COLO668 (cell line): Measurements from ENCODE around the gene CDH13.

Experiments
- DNase-seq: peaks from one replicate; lab custom pipeline; 2025; ENCODE audit not compliant: unreplicated experiment; lab: John Stamatoyannopoulos, UW

CDH13 gene

DNA sequence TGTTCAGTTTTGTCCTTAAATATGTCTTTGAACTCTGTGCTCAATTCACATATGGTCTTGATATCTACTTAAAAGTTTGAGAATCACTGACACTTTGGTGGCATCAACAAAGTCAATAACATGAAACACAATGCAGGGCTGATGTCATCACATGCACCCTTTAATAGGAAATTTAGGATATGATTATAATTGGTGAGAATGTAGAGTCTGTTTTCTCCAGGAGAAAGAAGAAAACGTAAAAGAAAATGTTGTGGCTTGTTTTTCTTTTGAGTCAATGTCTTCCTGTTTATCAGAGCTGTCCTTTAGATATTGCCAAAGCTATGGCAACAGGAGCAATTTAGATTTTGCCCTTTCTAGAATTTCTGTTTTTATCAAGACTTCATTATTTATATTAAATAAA lies 396.9 kb downstream of the CDH13 start:
- no peak for DNase-seq

- no peak for DNase-seq
These were observed 401.2 kb downstream of the CDH13 start for GRCh38 chr16:83027973-83028372.

DNA sequence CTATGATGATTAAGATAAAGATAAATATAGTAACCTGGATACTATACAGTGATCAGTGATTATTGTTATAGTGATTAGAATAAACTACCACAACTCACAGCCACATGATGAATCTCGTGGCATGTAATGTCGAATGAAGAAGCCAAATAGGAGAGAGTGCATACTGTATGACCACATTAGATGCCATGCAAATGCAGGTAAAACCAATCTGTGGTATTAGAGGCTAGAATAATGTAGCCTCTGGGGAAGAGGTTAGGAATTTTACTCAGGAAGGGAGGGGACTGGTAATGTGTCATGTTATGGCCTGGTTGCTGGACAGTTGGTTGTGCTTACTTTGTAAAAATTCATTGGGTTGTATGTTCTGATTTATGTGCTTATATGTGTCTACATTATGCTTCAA lies 402.7 kb downstream of the CDH13 start:
- no peak for DNase-seq

- DNase-seq, result no peak
These were observed 404.8 kb downstream of the CDH13 start for GRCh38 chr16:83031524-83031923.

DNA sequence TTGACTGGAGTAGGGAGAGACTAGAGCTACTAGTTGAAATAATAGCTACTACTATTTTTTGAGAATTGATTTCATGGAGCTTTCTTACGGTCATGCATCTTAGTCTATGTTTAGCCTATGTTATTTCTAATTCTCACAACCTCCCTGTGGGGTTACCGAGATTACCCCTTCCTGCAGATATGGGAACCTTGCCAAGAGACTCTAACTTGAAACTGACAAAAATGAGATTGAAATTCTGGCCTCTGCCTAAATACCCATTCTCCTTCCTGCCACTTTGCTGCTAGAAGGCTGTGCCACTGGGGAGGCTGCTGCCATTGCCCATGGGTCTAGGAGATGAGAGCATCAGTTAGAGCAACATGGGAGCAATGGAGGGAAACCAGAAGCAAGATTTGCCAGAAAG lies 410.3 kb downstream of the CDH13 start:
- no peak for DNase-seq

DNA sequence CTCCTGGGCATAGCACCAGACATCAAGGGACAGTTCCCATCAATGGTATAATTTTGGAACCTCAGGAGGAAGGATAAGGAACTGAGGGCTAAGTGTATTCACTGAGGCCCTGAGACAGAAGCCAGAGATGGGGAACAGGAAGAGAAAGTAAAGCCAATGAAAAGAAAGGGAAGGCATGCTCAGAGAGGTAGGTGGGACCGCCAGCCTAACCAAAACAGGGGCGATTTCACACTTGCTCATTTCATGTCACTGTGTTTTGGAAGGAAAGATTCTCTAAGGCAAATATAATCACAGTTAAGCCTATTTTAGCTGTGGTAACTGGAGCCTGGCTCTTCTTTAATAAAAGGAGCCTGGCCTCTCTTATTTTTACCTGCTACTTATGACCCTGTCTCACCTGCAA lies 411.1 kb downstream of the CDH13 start:
- DNase-seq, result no peak

DNA sequence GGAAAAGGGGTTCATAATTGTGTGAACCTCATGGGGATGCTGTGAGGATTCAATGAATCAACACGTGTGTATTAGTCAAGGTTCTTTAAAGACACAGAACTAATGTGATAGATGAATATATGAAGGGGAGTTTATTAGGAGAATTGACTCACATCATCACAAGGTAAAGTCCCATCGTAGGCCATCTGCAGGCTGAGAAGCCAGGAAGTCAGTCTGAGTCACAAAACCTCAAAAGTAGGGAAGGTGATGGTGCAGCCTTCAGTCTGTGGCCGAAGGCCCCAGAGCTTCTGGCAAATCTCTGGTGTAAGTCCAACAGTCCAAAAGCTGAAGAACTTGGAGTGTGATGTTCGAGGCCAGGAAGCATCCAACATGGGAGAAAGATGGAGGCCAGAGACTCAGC lies 413.4 kb downstream of the CDH13 start:
- no peak for DNase-seq

DNA sequence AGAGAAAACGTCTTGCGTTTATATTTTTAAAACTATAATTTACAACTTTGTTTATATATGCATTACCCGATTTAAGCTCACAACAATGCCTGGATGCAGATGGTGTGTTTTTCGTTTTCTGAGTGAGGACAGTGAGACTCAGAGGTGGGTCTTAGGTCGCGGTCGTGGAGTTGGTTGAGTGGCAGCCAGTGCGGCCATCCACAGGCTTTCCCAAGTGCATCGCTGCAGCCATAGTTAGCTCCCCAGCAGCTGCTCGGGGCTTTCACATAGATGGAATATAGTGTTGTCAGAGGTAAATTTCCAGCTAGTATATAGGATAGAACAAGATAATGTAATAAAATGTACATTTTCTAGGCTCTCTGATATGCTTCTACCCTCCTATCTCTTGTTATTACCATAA lies 417.8 kb downstream of the CDH13 start:
- DNase-seq, result no peak

DNA sequence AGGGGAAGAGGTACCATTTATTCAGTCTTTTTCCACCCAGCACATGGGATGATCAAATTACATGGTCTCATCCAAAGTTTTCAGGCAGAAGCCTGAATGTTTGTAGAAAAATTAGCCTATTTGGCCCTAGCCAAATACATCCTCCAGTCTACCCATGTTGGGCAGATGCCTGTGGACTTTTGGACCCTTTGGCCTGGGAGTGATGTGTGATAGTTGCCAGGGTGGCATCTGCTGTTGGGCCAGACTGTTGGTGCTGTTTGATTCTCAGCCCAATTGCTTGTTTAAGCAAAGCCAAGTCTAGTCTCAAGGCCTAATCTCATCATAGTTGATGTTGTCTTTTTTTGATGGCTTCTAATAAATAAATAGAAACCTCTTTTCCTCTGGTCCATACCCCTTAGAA lies 419.0 kb downstream of the CDH13 start:
- DNase-seq, result no peak

DNA sequence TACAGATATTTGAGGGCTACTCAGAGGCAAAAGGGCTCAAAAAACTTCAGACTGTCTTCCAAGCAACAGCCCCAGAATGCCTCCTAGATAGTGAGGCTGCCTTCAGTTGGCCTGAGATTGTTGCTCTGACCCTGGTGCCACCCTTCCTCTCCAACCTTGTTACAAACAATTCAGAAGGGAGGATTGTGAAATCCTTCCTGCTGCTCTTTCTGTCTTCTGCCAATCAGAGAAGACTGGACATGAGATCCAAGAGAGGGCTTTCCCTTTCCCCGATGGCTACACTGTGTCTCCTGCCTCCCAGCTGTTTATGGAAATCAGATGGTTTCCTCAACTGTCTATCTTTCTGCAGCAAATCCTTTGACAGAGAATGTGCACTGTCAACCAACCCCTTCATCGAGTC lies 419.9 kb downstream of the CDH13 start:
- no peak for DNase-seq

GRCh38 chr16:83051451-83051850 lies 424.7 kb downstream of the CDH13 start:
- no peak for DNase-seq

GRCh38 chr16:83054283-83054682 lies 427.5 kb downstream of the CDH13 start:
- no peak for DNase-seq

DNA sequence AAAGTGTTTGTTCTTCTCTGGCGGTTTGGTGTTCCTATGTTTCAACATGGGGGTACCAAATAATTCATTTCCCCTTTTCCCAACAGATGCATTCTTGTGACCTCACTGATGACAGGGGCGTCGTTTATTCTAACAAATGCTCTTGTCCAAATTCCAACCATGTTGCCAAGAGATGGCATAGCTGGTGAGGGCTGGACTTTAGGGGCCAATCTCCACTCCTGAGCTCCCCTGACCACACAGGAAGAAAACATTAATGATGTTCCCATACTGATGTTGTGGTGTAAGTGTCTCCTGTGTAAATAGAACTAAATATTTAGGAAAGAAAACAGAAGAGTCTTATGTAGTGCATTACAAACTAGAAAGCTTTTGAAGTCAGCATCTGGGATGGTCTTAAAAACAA lies 431.6 kb downstream of the CDH13 start:
- DNase-seq, result no peak

DNA sequence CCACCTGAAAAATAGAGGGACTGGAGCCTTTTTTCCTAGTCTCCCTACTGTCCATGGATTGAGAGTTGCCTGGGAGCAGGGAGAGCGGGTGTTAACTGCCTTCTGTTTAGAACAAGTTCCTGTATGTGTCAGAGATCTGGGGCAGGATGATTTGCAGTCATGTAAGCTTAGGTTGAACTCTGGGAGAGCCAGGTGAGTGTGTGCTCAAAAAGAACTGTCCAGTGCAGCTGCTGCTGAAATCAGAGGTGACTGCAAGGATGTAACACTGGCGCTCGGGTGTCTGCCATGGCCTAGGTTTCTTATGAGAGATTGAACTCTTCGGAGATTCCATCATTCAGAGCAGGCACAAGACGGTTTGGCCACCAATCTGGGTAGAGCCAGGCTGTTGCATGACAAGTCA lies 432.5 kb downstream of the CDH13 start:
- no peak for DNase-seq

DNA sequence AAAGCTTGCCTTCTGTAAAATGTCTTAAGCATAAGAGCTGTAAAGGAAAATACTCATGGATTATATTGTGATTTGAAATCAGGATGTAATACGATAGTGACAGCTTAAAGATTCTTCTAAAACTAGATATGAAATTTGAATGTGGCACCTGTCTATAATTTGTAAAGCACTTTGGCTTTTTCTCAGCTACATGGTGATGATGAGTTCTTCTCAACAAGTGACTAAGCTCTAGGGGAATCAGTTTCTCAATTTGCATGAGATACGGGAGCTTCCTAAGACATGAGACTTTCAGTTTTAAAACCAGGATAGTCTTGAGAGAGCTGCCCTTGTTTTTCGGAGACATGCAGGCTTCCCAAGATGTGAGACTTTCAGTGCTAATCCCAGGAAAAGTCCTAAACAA lies 439.2 kb downstream of the CDH13 start:
- DNase-seq, result no peak

DNA sequence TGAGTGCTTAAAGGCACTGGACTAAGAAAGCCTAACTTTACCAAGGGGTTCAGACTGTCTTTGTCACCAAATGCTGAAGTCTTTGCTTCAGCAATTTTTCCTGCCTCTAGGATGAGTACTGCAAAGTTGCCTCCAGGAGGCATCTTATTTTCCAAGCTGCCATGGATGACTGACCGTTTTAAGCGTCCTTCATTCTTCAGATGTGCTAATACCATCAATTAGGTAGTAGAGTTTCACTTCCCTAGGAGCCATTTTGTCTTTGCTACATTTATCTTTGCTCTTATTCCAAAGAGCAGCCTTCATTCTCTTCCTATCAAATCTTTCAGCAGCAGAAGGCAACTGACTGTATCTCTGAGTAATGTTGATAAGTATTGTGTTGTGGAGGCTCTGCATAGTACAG lies 440.1 kb downstream of the CDH13 start:
- no peak for DNase-seq

- no peak for DNase-seq
These were observed 441.9 kb downstream of the CDH13 start for GRCh38 chr16:83068686-83069085.

DNA sequence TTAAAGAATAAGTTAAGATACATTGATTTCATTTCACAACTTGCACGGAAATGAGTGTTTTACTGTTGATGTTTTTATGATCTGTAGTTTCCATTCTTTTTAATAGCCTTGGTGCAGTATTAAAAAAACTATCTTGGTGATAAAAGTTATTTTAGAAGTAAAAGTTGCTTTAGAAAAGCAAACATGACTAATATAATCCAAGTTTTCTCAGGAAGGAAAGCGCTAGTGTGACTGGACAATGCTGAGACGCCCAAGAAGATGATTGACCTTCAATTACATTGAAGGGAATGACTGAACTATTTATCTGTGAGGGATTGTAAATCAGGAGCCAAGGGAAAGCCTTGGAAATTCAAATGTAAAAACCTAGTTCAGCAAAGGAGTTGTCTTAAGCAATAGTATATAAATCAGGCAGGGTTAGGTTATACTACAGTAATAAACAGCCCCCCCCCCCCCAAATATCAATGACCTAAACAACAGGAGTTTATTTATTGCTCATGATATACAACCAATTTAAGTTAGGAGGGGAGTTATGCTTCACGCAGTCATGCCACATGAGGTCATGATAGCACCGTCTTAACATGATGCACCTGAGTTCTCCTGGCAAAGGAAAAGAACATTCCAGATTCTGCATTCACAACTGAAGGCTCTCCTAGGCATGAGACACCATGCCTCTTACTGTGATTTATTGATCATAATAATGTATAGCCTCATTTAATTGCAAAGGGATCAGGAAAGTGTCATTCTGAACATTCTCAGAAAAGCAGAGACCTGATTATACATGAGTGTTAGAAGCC lies 443.8 kb downstream of the CDH13 start:
- DNase-seq, result no peak

GRCh38 chr16:83075956-83076355 lies 449.2 kb downstream of the CDH13 start:
- DNase-seq, result no peak

DNA sequence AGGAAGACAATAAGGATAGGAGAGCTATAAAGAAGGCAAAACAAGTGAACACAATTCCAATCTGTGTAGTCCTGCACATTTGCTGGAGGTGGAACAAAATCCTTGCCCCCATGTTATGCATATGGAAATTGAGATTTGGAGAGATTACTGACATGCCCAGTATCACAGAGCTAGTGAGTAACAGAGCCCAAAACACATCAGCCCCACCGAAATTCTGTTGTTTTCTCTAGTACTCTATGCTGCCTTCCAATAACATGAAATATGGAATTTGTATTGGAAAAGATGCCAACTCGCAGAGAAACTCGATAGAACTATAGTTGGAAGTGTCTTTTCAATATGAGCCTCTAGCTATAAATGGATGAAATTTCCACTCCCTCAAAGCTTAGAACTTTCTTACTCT lies 456.6 kb downstream of the CDH13 start:
- no peak for DNase-seq

- no peak for DNase-seq
These were observed 458.9 kb downstream of the CDH13 start for GRCh38 chr16:83085660-83086059.

GRCh38 chr16:83095941-83096692 lies 469.3 kb downstream of the CDH13 start:
- no peak for DNase-seq

GRCh38 chr16:83098536-83098935 lies 471.8 kb downstream of the CDH13 start:
- no peak for DNase-seq
